ENCODE measurements around the gene SLC17A9. TPM values are rescaled to one million over a fixed set of nuclear protein-coding genes. Genes with fewer than 3 reads are reported as not detected.

SLC17A9 gene
- total and polyA plus RNA-seq, 12 donors = 0.17 to 69.1 (median 2.9) TPM

- intact Hi-C loops (cut with DNase I) = no loop called here
- 52 to 67% (median 66%) methylated on average over 7 to 22 of the region's 22 CpGs for WGBS, 4 donors
- no peaks in the 10 kb centered on the region for H3K9me3 ChIP-seq (replicated peaks in 1 of 3)
- H3K36me3 ChIP-seq (replicated peaks in 1 of 2) = no peaks in the 10 kb centered on the region
- no peak overlapping the region for H3K27ac ChIP-seq
- no peaks in the 10 kb centered on the region for H3K27me3 ChIP-seq
- DNase-seq = no peak
- H3K4me1 ChIP-seq (replicated peaks in 1 of 2) = no peaks in the 10 kb centered on the region
- no peak overlapping the region for H3K4me3 ChIP-seq
- TF ChIP-seq POLR2A (IDR thresholded peaks at IDR 0.05) (no peak), CTCF (IDR thresholded peaks at IDR 0.05) (no peak)
These were observed 37.9 kb downstream of the SLC17A9 start for GRCh38 chr20:62990306-62990825.

GRCh38 chr20:62991196-62991807 is 38.8 kb downstream of the SLC17A9 start:
- no peak for TF ChIP-seq CTCF (IDR thresholded peaks at IDR 0.05)
- no peak for TF ChIP-seq POLR2A (IDR thresholded peaks at IDR 0.05)
- H3K36me3 ChIP-seq (replicated peaks in 1 of 2) = no peaks in the 10 kb centered on the region
- no peak for DNase-seq
- H3K4me3 ChIP-seq = no peak overlapping the region
- no peak overlapping the region for H3K27ac ChIP-seq
- intact Hi-C loops (cut with DNase I) = no loop called here
- WGBS, 4 donors = 67 to 73% (median 72%) methylated on average over 3 to 13 of the region's 13 CpGs
- H3K4me1 ChIP-seq (replicated peaks in 1 of 2) = no peaks in the 10 kb centered on the region
- no peaks in the 10 kb centered on the region for H3K27me3 ChIP-seq
- no peaks in the 10 kb centered on the region for H3K9me3 ChIP-seq (replicated peaks in 1 of 3)

GRCh38 chr20:62991863-62992262 is 39.4 kb downstream of the SLC17A9 start:
- no peak for TF ChIP-seq CTCF (IDR thresholded peaks at IDR 0.05)
- WGBS, 4 donors = 59 to 82% (median 69%) methylated on average over 6 of the region's 6 CpGs
- no peaks in the 10 kb centered on the region for H3K9me3 ChIP-seq (replicated peaks in 1 of 3)
- H3K27ac ChIP-seq = no peak overlapping the region
- intact Hi-C loops (cut with DNase I) = no loop called here
- no peaks in the 10 kb centered on the region for H3K36me3 ChIP-seq (replicated peaks in 1 of 2)
- H3K27me3 ChIP-seq = no peaks in the 10 kb centered on the region
- H3K4me3 ChIP-seq = no peak overlapping the region
- no peaks in the 10 kb centered on the region for H3K4me1 ChIP-seq (replicated peaks in 1 of 2)
- no peak for DNase-seq

GRCh38 chr20:62993856-62994494 is 41.5 kb downstream of the SLC17A9 start:
- no peak for TF ChIP-seq POLR2A (IDR thresholded peaks at IDR 0.05)
- no peak for TF ChIP-seq CTCF (IDR thresholded peaks at IDR 0.05)
- Histone ChIP-seq H3K27me3 (peaks cover 7% of the 10 kb centered on the region), H3K4me3 (no peak overlapping the region), H3K4me1 (replicated peaks in 1 of 2) (no peaks in the 10 kb centered on the region), H3K27ac (no peak overlapping the region), H3K9me3 (replicated peaks in 1 of 3) (no peaks in the 10 kb centered on the region), H3K36me3 (replicated peaks in 1 of 2) (no peaks in the 10 kb centered on the region)
- intact Hi-C loops (cut with DNase I) = no loop called here
- WGBS, 4 donors = 75 to 90% (median 83%) methylated on average over 16 to 23 of the region's 23 CpGs
- DNase-seq = no peak

Measured in adrenal gland (tissue), 12 donors.